GOT3 (cell line): Measurements from ENCODE around the gene SCP2.

Experiments used
- DNase-seq: peaks from one replicate; lab custom pipeline; 2025; ENCODE audit warnings: mixed read lengths; lab: John Stamatoyannopoulos, UW

The SCP2 gene

GRCh38 chr1:53067886-53068285, 140.8 kb downstream of the SCP2 start:
- no peak for DNase-seq

GRCh38 chr1:53068314-53069099, 141.4 kb downstream of the SCP2 start:
- DNase-seq: no peak

GRCh38 chr1:53069265-53069662, 142.2 kb downstream of the SCP2 start:
- no peak for DNase-seq

GRCh38 chr1:53069663-53070327, 142.7 kb downstream of the SCP2 start:
- DNase-seq: no peak

GRCh38 chr1:53070621-53071020, 143.5 kb downstream of the SCP2 start:
- no peak for DNase-seq

- DNase-seq: no peak
Measured at GRCh38 chr1:53071167-53071865, 144.2 kb downstream of the SCP2 start.

GRCh38 chr1:53071915-53072314, 144.8 kb downstream of the SCP2 start:
- DNase-seq: no peak

- no peak for DNase-seq
Measured at GRCh38 chr1:53073287-53073686, 146.2 kb downstream of the SCP2 start.

GRCh38 chr1:53073868-53074311, 146.8 kb downstream of the SCP2 start:
- no peak for DNase-seq

GRCh38 chr1:53074313-53075154, 147.5 kb downstream of the SCP2 start:
- no peak for DNase-seq

- no peak for DNase-seq
Measured at GRCh38 chr1:53075206-53075605, 148.1 kb downstream of the SCP2 start.

GRCh38 chr1:53075761-53076163, 148.7 kb downstream of the SCP2 start:
- no peak for DNase-seq

GRCh38 chr1:53076165-53076564, 149.1 kb downstream of the SCP2 start:
- DNase-seq: no peak

- no peak for DNase-seq
Measured at GRCh38 chr1:53076721-53077598, 149.9 kb downstream of the SCP2 start.

- DNase-seq: no peak
Measured at GRCh38 chr1:53077599-53077965, 150.5 kb downstream of the SCP2 start.

- DNase-seq: no peak
Measured at GRCh38 chr1:53078333-53079101, 151.4 kb downstream of the SCP2 start.

- DNase-seq: no peak
Measured at GRCh38 chr1:53079251-53079650, 152.2 kb downstream of the SCP2 start.

GRCh38 chr1:53080041-53080440, 153.0 kb downstream of the SCP2 start:
- no peak for DNase-seq

GRCh38 chr1:53080769-53081168, 153.7 kb downstream of the SCP2 start:
- no peak for DNase-seq

GRCh38 chr1:53081384-53082066, 154.4 kb downstream of the SCP2 start:
- no peak for DNase-seq
